ENCODE results near the gene FRMD4A.
A peak's percentile ranks its signal among the peaks of the same experiment; 100 is the strongest.
"Not testable (repeated sequence)": the region's sequence is repeated elsewhere in the genome, so short reads cannot be mapped to it uniquely, and the experiment has no call there.

The FRMD4A gene

DNA sequence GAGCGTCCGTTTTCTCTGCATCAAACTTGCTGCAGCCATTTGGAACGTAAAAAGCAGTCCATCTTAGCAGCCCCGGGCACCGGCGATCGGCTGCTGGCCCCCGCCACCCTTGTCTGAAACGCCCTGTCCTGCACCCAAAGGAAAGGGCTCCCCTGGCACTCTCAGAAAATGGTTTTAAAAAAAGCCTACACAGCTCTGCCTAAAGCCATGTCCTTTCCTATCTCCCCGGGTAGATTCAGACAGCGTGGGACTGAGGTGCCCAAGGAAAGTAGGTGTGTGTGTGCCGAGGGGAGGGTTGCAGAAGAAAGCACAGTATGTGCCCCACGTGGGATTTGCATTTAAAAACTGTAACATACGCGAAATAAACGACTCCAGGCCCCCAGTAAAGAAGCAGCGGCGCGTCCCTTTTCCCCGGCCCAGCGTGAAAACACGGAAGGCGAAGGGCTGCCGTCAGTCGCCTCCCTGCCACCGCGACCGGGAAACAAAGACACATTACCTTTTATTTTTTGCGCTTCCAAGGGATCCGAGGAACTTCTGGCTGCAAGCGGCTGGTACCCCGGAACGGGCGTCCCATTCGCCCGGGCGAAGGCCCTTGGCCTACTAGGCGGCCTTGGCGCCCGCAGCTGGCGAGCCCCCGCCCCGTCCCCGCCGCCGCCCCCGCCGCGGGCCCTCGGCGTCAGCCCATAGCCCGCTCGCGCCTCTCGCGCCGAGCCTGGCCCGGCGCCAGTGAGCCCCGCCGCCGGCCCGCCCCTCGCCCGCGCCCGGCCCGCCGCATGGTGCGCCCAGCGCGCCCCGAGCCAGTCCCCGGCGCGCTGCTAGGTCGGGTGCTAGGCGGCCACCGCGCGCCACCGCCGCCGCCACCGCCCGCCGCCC is 439.4 kb downstream of the FRMD4A start:
- DNase-seq: peak in 15 of 56 donors; percentile 27 to 62 (median 43)

DNA sequence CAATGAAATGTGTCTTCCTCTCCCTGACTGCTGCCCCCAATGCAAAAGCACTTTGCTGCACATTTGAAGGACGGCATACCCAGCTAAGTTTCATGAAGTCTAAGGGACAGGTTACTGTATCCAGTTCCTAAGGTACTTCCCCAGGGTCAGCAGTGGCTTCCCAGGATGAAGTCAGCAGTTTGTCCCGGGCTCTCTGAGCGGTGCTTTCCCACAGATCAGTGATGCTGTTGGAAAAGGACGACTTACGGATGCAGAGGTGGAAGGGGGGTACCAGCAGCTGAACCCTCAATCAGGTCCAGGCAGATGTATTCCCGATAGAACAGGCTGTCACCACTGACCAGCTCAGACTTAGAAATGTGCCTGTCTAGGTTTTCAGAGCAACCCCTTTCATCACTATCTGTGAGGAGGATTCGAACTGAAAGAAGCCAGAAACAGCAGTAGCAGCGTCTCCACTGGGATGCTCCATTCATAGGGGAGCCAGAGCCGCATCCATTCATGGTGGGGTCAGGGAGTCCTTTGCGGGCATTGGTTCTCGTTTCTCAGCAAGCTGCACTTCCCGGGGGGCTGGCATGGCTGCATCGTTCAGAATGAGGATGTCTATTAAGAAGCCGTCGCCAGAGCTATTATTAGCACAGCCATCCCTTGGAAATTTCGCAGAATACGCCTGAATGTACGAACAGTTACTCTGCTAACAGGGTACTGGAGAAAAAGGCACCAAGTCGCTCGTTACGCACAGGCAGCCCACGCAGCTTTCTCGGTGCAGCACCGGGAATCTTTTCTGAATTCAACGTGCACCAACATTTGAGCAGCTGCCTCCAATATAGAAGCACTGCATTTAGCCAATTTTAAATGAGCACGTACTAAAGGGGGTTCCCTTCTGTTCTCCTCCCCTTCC is 440.2 kb downstream of the FRMD4A start:
- peak in 44 of 56 donors; percentile 19 to 80 (median 50) for DNase-seq

DNA sequence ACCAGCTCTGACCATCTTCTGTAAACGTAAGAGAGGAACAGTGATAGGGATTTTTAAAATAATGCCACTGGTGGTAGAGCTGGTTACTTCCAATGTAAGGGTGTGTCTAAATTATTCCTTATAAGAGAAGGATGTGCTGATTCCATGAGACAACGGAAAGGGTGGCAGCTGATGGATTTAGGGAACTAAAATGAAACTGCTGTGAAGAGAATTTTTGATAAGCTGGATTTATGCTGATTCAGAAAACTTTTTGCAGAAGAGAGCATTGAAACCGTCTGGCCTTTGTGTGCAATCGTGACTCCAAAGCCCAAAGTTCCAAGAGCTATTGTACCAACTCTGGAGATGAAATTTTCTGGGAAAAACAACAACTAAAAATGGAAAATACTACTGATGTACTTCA is 443.0 kb downstream of the FRMD4A start:
- no peak for DNase-seq

DNA sequence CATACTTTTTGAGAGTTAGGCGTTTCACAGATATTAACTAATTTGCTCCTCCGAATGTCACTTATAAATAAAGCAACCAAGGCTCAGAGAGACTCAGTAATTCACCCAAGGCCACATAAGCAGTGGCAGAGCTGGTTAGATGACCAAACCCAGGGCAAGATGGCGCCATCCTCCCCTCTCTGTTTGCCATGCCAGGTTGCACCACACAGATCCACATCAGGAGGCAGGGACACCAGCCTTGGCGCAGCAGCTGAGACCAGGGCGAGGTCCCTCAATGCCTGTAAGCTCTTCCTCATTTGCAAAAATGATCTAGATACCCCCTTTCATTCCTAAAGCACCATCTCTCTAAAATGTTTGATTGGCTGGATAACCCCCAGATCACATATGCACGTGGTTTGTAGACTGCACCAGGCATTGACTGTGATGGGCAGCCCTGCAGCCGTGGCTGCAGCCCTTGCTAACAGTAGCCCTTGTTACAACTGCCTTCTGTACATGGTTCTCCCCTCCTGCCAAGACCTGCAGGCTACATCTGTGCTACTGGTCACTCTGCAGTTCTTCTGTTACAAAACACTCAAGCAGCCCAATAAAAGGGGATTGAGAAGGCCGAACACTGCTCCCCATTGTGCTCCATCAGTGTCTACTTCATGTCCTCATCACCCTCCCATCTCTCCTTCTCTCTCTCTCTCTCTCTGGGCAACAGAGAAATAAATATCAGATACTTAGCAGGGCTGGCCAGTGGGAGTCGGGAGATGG is 445.3 kb downstream of the FRMD4A start:
- peak in 53 of 56 donors; percentile 29 to 95 (median 74) for DNase-seq

DNA sequence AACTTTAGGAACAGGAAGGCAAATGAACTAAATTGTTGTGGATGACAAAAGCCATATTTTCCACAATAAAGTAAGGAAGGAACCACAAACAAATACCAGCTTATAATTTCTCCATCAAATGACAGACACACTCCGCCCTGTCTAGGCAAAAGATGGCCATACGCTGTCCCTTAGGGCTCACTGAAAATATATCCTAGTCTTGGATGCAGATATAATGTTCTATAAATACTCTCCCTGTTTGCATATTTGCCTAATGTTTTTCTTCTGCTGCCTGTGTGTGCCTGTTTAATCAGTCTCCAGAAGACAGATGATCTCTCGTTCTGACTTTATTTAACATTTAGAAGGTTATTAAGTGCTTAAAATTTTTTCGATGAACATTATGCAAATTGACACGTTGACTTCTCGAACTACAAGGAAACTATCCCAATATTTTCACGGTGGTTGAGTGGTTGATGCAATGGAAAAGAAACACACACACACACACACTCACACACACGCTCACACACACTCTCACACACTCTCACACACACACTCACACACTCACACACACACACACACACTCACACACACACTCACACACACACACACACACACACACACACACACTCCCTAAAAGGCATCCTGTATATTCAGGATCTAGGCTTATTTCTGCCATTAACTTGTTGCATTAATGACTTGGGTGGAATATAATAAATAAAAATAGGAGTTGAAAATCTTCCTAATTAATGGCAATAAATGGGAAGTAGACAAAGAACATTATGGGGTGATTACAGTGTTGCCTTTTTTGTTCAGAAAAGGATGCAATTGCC is 446.9 kb downstream of the FRMD4A start:
- DNase-seq: no peak

DNA sequence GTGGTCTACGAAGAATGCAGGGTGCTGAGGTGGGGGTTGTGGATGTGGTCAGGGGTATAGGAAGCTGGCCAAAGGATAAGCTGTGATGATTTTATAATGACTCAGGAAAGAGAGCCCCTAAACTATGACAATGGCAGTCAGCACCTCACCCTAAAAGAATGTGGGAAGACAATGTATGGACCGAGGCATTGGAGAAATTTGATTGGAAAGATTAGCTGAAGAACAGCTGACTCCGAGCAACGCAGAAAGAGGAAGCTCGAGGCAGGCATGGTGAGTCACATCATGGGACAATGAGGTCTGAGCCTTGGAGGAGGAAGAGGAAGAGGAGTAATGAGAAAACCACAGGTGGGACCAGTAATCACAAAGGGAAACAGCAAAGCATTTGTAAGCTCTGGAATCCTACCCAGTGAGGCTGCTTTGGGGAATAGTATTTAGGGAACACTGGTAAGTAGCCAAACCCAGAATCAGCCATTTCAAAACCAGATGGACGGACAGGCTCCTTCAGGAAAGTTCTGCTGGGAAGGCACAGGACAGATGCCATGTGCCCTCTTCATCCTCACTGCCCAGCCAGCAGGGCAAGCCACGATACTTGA is 448.5 kb downstream of the FRMD4A start:
- DNase-seq: peak in 5 of 56 donors; percentile 13 to 27 (median 19)

DNA sequence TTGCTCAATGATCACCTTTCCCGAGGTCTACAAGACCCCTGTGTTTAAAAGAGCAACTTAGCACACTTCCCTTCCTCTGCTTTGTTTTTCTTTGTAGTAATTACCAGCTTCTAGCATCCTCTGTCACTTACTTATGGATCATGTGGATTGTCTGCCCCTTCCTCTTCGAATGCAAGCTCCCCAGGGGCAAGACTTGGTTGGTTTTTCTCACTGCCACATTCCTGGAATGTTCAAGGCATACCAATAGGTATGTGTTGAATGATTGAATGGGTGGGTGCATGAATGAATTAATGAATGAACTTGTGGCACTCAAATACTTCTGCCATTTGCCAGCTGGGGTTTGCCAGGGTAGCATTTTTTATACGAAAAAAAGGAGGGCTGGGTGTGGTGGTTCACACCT is 450.0 kb downstream of the FRMD4A start:
- DNase-seq: no peak

DNA sequence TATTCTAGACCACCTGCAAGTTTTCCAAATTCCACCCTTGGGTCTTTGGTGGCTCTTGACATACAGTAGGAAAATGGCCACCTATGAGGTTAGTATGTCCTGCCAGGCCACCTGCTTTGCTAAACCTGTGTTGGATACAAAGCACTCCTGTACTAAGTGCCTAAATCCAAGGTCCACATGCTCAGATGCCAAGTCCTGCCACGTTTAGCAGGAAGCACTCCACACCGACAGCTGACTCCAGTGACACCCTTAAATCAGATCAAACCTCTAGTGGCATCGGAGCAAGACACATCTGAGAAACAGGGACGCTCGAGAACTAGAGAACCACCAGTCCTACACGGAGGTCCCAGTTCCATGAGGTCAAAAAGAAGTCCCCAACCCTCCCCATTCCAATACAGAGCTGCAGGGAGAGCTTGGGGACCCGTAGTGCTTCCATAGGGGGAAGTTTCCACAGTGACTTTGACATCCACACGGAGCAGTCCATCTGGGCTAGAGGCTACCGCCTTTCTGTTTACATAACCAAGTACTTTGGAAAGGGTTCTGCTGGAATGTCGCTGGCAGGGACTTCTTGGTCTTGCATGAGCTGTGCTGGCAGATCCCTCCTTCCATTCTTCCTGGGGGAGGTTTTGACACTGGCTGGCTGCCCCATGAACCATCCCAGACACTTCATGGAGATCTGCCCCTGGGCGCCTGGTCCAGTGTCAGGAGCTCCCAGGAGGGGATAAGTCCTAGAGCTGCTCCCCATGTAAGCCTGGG is 453.4 kb downstream of the FRMD4A start:
- peak in 11 of 56 donors; percentile 14 to 40 (median 22) for DNase-seq

DNA sequence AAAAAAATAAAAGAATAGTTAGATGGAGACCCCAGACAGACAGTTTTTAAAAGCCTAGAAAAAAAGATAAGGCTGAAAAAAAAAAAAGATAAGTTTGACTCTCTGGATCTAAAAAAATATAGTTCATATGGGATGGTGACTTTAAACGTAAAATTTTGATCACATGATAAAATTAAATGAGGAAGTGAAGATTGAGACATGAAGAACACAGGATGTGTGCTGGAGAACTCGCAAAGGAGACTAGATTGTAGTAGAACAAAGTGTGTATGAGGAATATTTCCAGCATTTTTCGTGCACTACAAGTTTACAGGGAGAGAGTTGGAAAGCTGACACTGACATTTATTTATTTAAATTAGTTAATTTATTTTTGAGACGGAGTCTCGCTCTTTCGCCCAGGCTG is 457.5 kb downstream of the FRMD4A start:
- no peak for DNase-seq

DNA sequence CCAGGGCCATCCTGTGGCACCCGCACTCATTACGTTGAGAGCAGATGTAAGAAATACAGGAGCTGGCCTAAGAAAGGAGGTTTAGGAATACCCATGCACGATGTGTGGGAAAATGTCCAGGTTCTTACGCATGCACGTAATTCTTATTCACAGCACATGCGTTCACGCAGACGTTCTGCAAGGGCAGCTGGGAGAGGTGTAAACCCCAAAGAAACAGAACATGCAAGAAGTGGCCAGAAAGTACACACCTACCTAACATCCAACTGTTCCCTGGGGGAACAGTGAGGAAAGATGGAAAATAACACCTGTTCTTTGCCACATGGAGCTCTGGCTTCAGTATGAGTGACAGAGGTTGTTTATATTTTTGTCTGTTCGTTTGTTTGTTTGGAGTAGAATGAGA is 458.3 kb downstream of the FRMD4A start:
- DNase-seq: no peak

DNA sequence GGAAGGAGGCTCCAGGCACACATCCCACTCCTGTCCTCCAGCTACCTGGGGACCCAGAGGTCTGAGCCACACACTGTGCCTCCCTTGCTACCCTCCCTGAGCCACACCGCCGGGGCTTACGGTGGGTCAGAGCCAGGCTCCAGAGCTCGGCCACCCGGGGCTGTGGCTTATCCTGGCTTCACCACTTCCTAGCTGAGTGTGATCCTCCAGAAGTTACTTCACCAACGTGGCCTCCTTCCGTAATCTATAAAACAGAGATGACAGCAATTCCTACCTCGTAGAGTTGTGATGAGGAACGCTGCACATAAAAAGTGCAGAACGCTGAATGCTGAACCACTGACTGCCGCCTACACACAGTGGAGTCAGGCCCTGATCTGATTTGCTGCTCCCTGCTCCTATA is 458.9 kb downstream of the FRMD4A start:
- DNase-seq: no peak

DNA sequence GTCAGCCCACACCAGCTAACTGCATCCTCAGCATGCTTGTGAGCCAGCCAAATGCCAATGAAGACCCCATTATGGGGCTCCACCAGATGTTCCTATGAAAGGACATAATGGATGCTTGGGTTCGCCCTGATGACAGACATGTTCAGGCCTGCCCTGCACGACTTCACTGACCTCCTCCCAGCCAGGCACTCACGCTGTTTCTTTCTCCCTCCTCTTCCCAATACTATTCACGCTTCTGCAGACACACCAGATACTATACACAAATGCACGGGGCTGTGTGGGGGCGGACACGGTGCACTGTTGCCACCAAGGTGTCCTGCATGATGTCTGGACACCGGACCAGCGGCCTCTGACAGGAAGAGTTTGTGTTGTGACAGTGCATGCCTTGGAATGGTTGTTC is 459.7 kb downstream of the FRMD4A start:
- DNase-seq: no peak

DNA sequence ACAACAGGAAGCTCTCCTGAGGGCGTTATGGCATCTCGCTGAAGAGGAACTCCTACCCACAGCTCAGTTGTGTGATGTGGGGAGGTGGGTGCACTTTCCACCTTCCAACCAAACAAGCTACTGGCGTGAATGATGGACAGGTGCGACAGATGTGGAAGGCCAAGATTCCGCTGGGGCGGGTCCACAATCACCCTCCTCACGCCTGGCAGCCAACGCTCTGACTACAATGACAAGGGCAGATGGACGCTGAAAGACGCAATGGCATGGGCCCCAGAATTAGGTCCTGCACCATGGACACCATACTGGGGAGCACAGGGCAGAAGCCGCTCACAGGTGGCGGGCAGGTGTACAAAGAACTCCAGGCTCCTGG is 461.4 kb downstream of the FRMD4A start:
- no peak for DNase-seq

DNA sequence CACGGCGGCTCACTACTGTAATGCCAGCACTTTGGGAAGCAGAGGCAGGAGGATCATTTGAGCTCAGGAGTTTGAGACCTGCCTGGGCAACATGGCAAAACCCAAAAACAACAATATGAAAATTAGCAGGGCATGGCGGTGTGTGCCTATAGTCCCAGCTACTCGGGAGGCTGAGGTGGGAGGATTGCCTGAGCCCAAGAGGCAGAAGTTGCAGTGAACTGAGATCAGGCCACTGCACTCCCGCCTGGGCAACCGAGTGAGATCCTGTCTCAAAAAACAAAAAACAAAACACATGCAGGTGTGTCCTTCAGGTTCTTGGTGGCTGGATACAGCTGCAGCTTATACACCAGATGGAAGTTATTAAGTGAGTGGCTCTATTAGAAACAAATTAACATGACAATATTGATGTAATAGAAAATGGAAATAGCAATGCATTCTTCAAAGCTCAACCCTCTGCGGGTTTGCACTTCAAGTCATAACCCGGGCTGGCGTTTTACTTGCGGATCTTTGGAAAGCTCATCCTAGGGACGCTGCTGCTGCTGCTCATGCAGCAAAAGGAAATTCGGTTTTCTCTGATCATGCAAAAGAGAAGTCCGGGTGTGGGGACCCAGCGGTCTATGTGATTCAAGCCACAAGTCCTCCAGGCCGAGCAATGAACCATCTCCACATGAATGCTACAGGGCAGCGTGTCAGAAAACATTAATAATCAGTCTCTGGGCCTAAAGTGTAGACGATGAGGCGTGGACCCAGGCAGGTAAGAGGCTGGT is 462.0 kb downstream of the FRMD4A start:
- no peak for DNase-seq

DNA sequence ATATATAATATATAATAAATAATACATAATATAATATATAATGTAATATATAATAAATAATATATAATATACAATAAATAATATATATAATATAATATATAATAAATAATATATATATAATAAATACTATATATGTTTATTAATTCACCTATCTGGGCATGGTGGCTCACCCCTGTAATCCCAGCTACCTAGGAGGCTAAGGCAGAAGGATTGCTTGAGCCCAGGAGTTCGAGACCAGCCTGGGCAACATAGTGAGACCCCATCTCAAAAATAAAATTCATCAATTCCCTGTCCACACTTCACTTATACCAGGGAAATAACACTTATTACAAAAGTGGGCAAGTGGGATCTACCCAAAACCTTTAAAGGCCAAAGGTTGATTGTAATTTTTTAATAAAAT is 462.9 kb downstream of the FRMD4A start:
- no peak for DNase-seq

DNA sequence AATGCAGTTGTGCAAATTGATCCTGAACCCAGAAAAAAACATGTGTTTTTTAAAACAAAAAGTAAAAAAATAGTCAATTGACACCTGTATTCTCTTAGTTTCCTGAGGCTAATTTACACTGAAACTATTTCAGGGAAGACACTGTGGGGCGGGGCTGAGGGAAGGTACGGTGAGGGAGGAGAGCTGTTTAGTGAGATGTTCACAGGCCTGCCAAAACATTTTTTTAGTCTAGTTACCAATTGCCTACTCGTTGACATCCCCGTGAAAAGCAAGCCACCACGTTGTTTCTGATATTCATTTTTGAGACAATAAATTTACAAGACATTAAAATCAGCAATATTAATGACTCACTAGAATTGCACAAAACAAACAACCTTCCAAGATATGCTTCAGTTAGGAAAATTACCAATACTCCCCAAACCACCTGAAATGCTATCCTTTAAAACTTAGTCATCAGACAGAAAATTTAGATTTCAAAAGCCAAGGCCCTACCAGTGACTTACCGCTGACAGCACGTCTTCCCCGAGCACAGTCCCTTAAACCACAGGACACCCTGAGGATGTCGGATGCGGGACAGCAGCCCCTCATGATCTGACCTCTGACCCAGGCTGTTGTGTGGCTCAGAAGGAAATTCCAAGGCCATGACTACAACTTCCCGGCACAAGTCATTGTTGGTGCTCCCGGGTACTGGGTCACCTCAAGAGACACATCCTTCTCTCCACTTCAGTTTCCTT is 464.8 kb downstream of the FRMD4A start:
- no peak for DNase-seq

DNA sequence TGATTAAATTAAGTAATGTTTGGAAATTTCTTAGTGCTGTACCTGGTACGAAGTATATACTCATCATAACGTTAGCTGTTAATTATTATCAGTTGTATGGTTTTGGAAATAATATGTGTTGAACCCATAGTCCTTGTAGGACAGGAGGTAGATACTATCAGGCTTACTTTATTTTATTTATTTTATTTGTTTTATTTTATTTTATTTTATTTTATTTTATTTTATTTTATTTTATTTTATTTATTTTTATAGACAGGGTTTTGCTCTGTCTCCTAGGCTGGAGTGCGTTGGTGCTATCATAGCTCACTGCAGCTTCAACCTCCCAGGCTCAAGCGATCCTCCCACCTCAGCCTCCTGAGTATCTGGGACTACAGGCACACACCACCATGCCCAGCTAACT is 465.5 kb downstream of the FRMD4A start:
- not testable (repeated sequence) for DNase-seq
